ENCODE measurements around the gene ZNF33B.

ZNF33B gene

GRCh38 chr10:42553064-42553407, 85.3 kb downstream of the ZNF33B start:
- Histone ChIP-seq H3K9me3 (no peaks in the 10 kb centered on the region), H3K4me1 (peaks cover 0 to 28% (median 16%) of the 10 kb centered on the region in 4 donors), H3K36me3 (peaks cover 6 to 17% (median 12%) of the 10 kb centered on the region in 3 donors), H3K4me3 (peak overlapping the region; percentile 66 to 89), H3K27me3 (no peaks in the 10 kb centered on the region), H3K27ac (peak overlapping the region; percentile 74 to 77)
- no peak for TF ChIP-seq CTCF (IDR thresholded peaks at IDR 0.05)
- intact Hi-C loops (cut with DNase I; ENCODE audit: low total_unique reads): no loop called here
- DNase-seq: no peak

- Histone ChIP-seq H3K27ac (peak overlapping the region; percentile 74 to 77), H3K36me3 (peaks cover 6 to 23% (median 12%) of the 10 kb centered on the region in 3 donors), H3K9me3 (no peaks in the 10 kb centered on the region), H3K4me1 (peaks cover 0 to 28% (median 16%) of the 10 kb centered on the region in 4 donors), H3K27me3 (no peaks in the 10 kb centered on the region), H3K4me3 (peak overlapping the region; percentile 66 to 89)
- intact Hi-C loops (cut with DNase I; ENCODE audit: low total_unique reads): no loop called here
- TF ChIP-seq CTCF (IDR thresholded peaks at IDR 0.05): no peak
- DNase-seq: peak; percentile 97 to 98
Measured at GRCh38 chr10:42552188-42553063, 85.9 kb downstream of the ZNF33B start.

- peaks cover 0 to 28% (median 16%) of the 10 kb centered on the region in 4 donors for H3K4me1 ChIP-seq
- no peaks in the 10 kb centered on the region for H3K27me3 ChIP-seq
- TF ChIP-seq CTCF (IDR thresholded peaks at IDR 0.05): no peak
- H3K4me3 ChIP-seq: peak overlapping the region; percentile 66 to 89
- peak overlapping the region; percentile 74 to 77 for H3K27ac ChIP-seq
- DNase-seq: peak in 1 of 2 donors; percentile 21
- peaks cover 6 to 24% (median 12%) of the 10 kb centered on the region in 3 donors for H3K36me3 ChIP-seq
- H3K9me3 ChIP-seq: no peaks in the 10 kb centered on the region
- intact Hi-C loops (cut with DNase I; ENCODE audit: low total_unique reads): no loop called here
Measured at GRCh38 chr10:42551582-42552187, 86.7 kb downstream of the ZNF33B start.

GRCh38 chr10:42549851-42550250, 88.5 kb downstream of the ZNF33B start:
- no peaks in the 10 kb centered on the region for H3K27me3 ChIP-seq
- no peak for TF ChIP-seq CTCF (IDR thresholded peaks at IDR 0.05)
- no peak overlapping the region for H3K27ac ChIP-seq
- H3K9me3 ChIP-seq: peaks cover 0 to 14% (median 4%) of the 10 kb centered on the region in 3 donors
- peaks cover 6 to 29% (median 12%) of the 10 kb centered on the region in 3 donors for H3K36me3 ChIP-seq
- H3K4me3 ChIP-seq: no peak overlapping the region
- peaks cover 0 to 28% (median 16%) of the 10 kb centered on the region in 4 donors for H3K4me1 ChIP-seq
- no peak for DNase-seq
- intact Hi-C loops (cut with DNase I; ENCODE audit: low total_unique reads): no loop called here

- Histone ChIP-seq H3K9me3 (peaks cover 0 to 30% (median 15%) of the 10 kb centered on the region in 3 donors), H3K27ac (no peak overlapping the region), H3K4me3 (no peak overlapping the region), H3K4me1 (peaks cover 0 to 24% (median 14%) of the 10 kb centered on the region in 4 donors), H3K36me3 (peaks cover 17 to 45% (median 20%) of the 10 kb centered on the region in 3 donors), H3K27me3 (no peaks in the 10 kb centered on the region)
- no peak for TF ChIP-seq CTCF (IDR thresholded peaks at IDR 0.05)
- intact Hi-C loops (cut with DNase I; ENCODE audit: low total_unique reads): no loop called here
- DNase-seq: no peak
Measured at GRCh38 chr10:42548254-42548653, 90.1 kb downstream of the ZNF33B start.

Measured in tibial artery (tissue), 4 donors.